A549 treated with DMSO at 1 μM for 4 hours (cell line): ENCODE measurements around the gene C12orf54. TPM values are rescaled to one million over a fixed set of nuclear protein-coding genes. Genes with fewer than 3 reads are reported as not detected.

ENCODE experiments used
- total RNA-seq: library from RNA; stranded (reverse); fragments of 200-300 nt; extraction: Qiagen RNA extraction; gene quantifications from 5 replicates; pipeline ENCODE4 v1.2.3, GENCODE V29; 2022; ENCODE audit warnings: low read depth

C12orf54 gene
- not detected in 5 replicates for total RNA-seq

DNA sequence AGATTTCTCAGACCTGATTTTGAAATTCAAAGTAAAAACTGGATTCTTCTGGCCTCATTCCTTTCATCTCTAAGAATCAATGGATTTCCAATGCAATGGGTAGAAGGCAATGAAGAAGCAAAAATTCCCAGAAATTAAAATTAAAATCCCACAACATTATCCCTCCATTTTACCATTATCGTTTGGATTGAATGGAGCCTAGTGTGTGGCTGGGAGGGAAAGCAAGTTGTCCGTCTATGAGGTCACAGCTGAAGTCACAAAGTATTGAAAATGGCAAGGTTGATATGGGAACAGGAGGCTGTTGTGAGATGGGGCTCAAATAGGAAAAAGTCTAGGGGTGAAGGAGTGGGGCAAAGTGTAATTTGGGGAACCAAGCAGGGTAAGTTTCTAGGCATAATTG, at the start of gene C12orf54:
TSS of gene C12orf54 (plus strand) at position 301 of the 400 bp plus-strand sequence. CDS start 799 bp downstream, outside the sequence.

DNA sequence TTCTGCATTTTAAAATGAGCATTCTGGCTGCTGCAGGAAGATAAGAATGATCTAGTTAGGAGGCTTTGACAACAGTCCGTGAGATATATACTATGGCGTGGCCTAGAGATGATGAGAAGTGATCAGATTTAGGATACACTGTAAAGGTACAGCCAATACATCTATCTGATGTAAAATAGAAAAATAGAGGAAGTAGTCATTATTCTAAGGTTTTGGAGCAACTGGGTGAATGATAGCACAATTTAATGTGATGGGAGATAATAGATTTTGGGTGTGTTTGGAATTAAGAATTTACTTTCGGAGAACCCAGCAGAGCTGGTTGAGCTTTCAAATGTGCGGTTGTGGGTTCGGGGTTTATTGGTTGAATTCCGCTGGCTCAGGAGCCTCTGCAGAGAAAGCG, 10.0 kb upstream of the C12orf54 start, which contains the start of gene ANP32D:
TSS of gene ANP32D (plus strand) at position 301 of the 400 bp plus-strand sequence. CDS start 106 bp downstream, outside the sequence.

DNA sequence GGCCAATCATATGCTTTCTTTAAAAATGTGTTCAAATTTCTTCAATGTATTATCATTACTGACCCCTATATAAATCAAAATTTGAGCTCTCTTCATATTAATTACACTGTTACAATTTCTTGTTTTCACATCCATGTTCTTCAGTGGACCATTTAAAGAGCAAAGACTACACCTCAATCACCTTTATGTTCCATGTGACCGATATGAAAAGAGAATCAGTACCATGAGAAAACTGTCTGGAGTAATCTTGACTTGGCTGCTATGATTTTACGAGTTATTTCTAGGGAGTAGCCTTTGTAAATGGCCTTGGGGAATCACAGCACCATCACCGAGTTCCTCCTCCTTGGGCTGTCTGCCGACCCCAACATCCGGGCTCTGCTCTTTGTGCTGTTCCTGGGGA, 43.0 kb downstream of the C12orf54 start, which contains the start of gene OR8S1:
TSS of gene OR8S1 (plus strand) at position 301 of the 400 bp plus-strand sequence. CDS start at position 301, 0 bp downstream.

Other genes with a start within 250 kb of the C12orf54 start
- 6.4 to 9.4 TPM (median 7.8 TPM) in 5 replicates for gene ZNF641, start 131.6 kb upstream of the C12orf54 start, total RNA-seq
- not detected in 5 replicates for gene ANP32D, start 9.9 kb upstream of the C12orf54 start, total RNA-seq
- gene OR8S1, start 43.1 kb downstream of the C12orf54 start, total RNA-seq: not detected in 5 replicates
- gene LALBA, start 87.5 kb downstream of the C12orf54 start, total RNA-seq: not detected in 5 replicates
- gene KANSL2, start 199.7 kb downstream of the C12orf54 start, total RNA-seq: 38.5 to 48.8 TPM (median 39.9 TPM) in 5 replicates
- 14.6 to 18.0 TPM (median 15.2 TPM) in 5 replicates for gene CCNT1, start 234.2 kb downstream of the C12orf54 start, total RNA-seq